Fibroblast of skin of left quadriceps (primary cell): ENCODE results near the gene ADH1B.
"Not testable (repeated sequence)": the region's sequence is repeated elsewhere in the genome, so short reads cannot be mapped to it uniquely, and the experiment has no call there.

Source experiments
- DNase-seq, 2 experiments: peaks; one replicate each; pipeline ENCODE4 v3.0.0-alpha.2; 2013; ENCODE audit warnings: low read depth in 2 of 2

The ADH1B gene

DNA sequence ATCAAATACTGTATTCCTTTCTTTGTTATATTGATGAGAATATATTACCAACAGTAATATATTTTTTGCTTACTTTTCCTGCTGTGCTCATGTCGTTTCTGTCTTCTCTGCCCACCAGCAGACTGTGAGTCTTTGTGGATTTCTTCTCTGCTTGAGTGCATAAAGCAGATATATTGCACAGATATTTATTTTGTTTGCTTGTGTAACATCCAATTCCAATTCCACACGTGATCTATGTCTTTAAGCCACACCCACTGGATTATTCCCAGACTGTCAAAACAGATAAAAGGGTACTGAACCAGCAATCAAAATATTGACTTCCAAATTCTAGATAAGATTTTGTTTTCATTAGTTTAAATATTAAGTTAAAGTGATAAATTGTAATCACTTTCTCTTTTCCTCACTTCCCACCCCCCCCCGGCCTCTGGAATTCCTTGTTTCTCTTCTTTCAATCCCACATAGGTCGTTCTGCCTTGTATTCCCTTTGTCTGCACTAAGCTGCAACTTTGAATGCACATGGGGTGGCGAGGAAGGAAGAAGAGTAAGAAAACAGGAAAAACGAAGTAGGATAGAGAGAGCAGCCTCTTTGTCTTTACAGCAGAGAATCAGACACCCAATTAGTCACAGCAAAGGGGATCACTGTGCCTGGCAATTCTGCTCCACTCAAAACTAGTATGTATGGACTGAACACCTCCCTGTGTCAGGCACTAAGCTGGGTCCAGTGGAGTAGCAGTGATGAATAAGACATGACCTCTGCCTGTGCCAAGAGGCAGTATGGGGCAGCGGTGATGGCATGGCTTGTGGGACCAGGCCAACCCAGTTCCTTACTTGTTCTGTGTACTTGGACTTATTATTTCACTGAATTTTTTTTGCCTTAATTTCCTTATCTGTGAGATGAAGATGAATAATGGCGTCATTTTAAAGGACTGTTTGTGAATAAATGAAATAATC lies at the start of gene ADH1B:
TSS of gene ADH1B (minus strand) at position 161 of the 951 bp plus-strand sequence. CDS start at position 91, 70 bp downstream.
- DNase-seq, result no peak

DNA sequence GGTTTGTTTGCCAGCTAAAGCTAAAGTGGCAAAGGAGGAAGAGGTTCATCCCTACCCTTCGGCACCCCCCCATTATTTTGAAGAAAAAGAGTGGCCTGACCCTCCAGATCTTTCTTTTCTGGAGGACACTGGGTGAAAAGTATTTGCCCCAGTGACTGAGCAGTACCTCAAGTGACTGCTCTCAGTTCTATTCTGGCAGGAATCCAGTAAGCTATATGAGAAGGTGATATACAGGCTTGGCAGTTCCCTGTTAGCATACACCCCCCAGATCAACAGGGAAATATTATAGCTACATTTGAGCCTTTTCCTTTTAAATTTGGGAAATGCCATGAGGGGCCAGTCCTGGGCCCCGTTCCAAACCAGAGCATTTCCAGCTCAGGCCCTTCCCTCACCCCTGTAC lies 46.6 kb upstream of the ADH1B start:
- not testable (repeated sequence) for DNase-seq

DNA sequence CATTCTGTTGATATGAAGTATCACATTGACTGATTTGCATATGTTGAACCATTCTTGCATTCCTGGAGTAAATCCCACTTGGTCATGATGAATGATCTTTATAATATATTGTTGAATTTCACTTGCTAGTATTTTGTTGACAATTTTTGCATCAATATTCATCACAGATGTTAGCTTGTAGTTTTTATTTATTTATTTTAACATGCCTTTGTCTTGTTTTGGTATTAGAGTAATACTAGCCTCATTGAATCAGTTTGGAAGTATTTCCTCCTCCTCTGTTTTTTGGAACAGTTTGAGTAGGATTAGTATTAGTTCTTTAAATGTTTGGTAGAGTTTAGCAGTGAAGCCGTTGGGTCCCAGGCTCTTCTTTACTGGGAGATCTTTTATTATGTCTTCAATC lies 45.3 kb upstream of the ADH1B start:
- no peak for DNase-seq

- DNase-seq, result no peak
These were observed 41.6 kb upstream of the ADH1B start for GRCh38 chr4:99362768-99363167.

GRCh38 chr4:99361899-99362275 lies 40.7 kb upstream of the ADH1B start:
- no peak for DNase-seq

DNA sequence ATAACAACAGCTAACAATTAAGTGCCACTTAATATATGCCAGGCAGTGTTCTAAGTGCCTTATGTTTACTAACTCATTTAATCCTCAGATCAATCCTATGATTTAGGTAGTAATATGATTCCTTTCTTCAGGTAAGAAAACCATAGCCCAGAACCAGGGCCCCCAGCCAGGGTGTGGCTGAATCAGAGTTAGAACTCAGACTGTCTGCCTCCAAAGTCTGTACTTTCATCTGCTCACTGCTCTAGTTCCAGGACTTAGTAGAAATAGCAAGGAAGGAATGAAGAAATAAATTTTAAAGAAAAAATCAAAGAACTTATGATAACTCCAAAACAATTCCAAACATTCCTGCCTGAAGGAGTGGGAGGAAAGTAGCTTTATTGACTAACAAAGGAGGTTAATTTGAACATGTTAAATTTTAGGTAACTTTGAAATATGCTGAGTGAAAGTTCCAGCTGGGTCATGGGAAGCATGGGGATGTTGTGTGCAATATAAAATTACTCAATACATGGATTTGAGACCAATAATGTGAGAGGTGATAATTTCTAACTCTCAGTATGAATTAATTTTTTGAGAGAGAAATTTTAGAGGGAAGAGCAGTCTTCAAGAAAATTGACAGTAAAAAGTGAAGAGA lies 40.2 kb upstream of the ADH1B start:
- no peak for DNase-seq

GRCh38 chr4:99359480-99360204 lies 38.4 kb upstream of the ADH1B start:
- DNase-seq, result no peak

DNA sequence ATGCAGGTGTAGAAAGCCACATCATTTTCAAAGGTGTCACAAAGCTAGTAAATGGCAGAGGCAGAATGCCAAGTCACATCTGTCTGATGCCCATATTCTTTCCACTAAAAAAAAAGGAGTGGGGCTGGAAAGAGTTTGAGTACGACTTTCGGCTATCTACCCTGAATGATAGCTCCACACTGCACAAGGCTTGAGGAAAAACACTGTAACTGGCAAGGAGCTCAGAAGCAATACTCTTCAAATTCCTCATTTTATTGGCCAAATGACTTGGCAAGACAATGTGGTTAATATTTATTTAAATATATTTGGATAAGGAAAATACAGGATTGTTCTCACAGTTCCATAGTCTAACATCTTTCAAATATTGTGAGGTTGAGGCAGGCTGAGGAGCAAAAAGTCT lies 36.7 kb upstream of the ADH1B start:
- DNase-seq, result no peak

GRCh38 chr4:99356992-99357391 lies 35.8 kb upstream of the ADH1B start:
- DNase-seq, result no peak

GRCh38 chr4:99356149-99356548 lies 34.9 kb upstream of the ADH1B start:
- not testable (repeated sequence) for DNase-seq

- DNase-seq, result no peak
These were observed 31.7 kb upstream of the ADH1B start, which contains the start of gene ADH1C for GRCh38 chr4:99352602-99353537. ADH1C (minus strand) TSS chr4:99352746; CDS start chr4:99352675, 71 bp downstream.

DNA sequence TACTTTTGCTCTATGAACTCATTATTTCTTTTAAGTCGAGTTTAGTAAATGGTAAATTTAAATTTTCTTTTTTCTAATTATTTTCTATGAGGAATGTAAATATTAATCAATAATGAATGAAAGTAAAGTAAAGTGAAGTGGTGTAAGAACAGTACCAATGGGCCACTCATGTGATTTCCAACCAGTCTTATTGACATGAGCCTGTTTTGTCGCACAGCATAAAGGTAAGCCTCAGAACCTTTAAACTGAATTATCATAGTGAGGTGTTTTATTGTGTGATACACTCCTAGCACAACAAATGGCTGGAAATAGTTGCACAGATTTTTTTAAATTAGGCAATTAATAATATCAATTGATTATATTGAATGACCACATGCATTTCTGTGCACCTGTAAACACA lies 30.3 kb upstream of the ADH1B start:
- DNase-seq, result no peak

GRCh38 chr4:99349338-99349737 lies 28.1 kb upstream of the ADH1B start:
- no peak for DNase-seq

DNA sequence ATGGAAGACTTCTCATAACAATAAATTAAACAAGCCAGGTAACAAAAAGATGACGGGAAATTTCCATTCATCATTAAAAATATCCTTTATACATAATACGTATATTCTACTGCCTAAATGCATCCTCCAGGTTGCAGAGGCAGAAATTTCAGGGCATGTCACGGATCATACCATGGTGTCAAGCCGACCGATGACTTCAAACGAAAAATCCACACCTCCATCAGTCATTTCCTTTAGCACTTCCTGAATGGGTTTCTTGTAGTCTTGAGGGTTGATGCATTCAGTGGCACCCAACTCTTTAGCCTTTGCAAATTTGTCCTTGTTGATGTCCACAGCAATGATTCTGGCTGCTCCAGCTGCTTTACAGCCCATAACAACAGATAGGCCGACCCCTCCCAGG lies 21.4 kb upstream of the ADH1B start:
- not testable (repeated sequence) for DNase-seq

- DNase-seq, result no peak
These were observed 20.2 kb upstream of the ADH1B start for GRCh38 chr4:99341426-99341825.

DNA sequence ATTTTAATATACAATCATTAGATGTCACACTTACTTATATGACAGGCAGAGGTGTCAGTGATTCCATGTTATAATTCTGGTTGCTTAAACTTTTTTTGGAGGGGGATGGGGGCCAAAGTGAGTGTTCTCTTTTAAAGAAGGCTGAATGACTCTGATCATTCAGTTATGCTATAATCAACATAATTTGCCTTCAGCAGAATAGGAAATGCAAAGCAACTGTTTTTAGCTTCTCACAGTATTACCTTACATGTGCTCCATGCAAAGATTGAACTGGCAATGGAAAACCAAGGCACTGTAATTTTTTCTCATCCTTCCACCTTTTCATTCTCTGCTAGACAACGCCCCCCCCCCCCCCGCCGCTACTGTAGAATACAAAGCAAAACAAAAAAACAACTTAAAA lies 18.0 kb upstream of the ADH1B start:
- no peak for DNase-seq

- no peak for DNase-seq
These were observed 15.4 kb upstream of the ADH1B start for GRCh38 chr4:99336553-99336952.

DNA sequence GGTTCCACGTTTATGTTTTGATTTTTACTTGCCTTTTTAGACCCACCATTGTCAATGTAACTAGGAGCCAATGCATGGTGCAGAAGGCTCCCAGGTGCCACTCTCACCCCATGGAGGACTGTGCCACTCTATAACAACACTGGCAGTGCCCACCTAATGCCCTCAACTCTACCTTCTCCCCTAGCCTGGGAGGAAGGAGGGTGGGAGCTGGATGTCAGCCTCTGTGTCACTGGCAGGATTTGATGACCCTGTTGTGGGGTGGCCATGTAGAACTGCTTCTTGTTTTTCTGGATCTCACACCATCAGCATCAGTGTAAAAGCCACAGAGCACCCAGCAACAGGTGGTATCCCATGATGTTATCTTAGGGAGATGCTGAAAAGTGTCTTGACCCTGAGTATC lies 13.7 kb upstream of the ADH1B start:
- no peak for DNase-seq

DNA sequence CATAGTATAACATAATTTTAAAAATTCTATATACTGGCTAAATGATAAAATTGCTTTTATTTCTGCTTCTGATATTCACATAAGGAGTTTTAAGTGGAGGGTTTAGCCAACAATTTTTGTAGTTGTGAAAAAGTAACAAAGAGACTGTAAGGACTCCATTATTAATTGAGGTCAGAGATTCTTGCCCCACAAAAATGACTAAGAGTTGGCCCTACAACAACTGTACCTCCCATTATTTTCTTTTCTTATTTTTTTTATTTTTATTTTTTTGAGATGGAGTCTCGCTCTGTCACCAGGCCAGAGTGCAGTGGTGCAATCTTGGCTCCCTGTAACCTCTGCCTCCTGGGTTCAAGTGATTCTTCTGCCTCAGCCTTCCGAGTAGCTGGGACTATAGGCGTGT lies 9.4 kb upstream of the ADH1B start:
- DNase-seq, result no peak

DNA sequence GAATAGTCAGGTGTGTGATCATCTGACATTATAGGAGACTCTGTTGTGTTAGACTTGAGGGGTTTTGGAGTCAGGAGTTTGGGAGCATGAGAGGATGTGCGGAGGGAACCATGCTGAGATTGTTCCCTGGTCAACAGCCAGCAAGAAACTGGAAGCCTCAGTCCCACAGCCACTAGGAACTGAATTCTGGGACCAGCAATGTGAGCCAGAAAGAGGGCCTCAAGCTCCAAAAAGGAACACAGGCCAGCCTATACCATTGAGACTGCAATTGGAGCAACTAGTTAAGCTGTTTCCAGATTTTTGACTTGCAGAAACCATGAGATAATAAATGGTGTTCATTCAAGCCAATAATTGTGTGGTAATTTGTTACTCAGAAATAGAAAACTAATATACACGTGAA lies 8.7 kb upstream of the ADH1B start:
- no peak for DNase-seq

DNA sequence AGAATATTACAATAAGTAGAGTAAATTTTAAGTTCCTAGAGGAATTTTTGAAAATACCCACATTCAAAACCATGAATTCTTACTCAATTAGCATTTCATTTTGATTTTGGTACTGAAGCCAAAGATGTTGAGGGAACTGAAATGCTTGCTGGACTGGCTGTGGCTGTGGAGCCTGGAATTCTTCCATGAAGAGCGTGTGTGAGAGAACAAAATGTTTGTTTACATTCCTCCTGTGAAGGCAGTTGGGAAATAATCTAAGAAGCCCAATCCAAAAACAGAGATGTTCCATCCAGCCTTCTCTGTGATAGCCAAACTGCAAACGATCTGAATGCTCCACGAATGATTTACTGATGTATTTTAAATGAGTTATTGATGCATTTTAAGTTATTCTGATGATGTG lies 3.8 kb upstream of the ADH1B start:
- DNase-seq, result peak in 1 of 2 experiments; percentile 7
